Measurements from ENCODE around the gene UBE2Z.
"Not testable (repeated sequence)": the region's sequence is repeated elsewhere in the genome, so short reads cannot be mapped to it uniquely, and the experiment has no call there.

The UBE2Z gene

DNA sequence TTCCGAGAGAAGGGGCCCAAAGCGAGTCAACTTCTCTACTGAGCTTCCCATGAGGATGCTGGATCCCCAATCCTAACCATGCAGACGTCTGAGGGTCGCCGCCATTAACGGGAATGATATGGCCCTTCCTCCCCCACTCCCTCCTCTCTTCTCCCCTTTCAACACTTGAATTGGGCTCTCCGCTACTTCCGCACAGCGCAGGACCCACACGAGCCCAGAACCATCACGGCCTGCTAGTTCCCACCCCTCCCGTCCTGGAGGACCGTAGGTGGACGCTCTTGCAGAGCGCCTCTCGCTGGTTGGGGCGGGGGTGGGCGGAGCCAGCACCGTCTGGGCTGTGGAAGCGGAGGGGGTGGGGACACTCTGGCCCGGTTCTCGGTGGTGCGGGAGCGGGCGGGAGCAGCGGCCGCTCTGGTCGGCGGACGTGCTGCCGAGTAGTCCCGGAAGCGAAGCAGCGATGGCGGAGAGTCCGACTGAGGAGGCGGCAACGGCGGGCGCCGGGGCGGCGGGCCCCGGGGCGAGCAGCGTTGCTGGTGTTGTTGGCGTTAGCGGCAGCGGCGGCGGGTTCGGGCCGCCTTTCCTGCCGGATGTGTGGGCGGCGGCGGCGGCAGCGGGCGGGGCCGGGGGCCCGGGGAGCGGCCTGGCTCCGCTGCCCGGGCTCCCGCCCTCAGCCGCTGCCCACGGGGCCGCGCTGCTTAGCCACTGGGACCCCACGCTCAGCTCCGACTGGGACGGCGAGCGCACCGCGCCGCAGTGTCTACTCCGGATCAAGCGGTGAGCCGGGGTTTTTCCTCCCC is at the start of gene UBE2Z:
UBE2Z (plus strand) TSS at position 361 of the 797 bp plus-strand sequence; CDS start at position 458, 97 bp downstream.
- peak; percentile 94 for DNase-seq

DNA sequence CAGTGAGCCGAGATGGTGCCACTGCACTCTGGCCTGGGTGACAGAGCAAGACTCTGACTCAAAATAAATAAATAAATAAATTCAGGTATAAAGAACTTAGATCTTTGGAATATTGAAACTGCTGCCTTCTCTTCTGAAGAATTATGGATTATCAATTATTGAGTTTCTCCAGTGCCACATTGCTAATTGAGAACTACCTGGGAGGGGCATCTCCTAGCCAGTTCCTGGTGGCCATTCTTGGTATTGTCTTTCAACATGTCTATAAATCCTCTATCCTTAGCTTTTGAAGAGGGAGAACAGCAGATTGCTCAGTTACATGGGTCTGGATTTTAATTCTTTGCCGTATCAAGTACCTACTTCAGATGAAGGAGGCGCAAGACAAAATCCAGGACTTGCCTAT is 48.2 kb upstream of the UBE2Z start:
- no peak for DNase-seq

DNA sequence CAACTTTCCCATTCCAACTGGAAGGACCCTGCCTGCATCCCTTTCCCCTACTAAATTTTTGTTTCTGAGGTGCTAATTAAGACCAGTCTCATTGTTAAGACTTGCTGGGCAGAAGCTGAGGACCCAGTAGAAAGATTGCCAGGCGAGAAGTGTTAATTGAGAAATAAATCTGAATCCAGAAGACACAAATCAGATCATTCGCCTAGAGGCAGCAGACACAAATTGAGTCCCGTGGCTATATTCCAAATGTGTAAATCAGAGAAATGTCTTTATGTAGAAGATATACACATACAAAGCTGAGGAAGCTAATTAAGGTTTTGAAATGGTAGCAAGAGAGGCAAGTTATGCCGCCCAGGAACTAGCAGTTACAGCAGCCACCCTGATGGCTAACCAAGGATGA is 47.8 kb upstream of the UBE2Z start:
- no peak for DNase-seq

DNA sequence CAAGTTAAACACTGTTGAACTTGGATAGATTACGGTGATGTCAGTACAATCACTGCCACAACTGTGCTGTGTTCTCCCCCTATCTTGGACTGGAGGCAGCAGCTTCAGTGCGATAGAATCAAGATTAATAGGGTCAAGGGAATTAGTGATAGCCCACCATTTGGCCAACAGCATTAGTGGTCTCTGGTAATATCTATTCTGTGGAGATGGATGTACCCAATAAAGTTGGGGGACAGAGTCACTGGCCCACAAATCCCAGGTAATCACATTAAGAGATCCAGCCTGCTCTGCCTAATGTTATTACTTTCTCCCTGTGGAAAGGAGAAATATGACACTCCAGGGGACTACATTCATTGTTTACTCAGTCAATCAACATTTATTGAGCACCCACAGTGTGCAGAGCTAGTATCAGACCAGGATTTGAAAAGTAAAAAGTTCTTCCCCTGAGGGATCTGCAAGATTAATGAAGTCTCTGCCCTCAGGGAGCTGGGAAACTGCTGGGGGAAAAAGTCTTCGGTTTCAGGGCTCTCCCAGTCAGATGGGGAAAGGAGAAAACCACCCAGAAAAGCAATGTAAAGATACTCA is 39.2 kb upstream of the UBE2Z start:
- DNase-seq, result no peak

GRCh38 chr17:48869821-48870318 is 38.3 kb upstream of the UBE2Z start:
- DNase-seq, result no peak

GRCh38 chr17:48871035-48871550 is 37.1 kb upstream of the UBE2Z start:
- no peak for DNase-seq

- DNase-seq, result no peak
Observed at GRCh38 chr17:48871551-48872351, 36.5 kb upstream of the UBE2Z start.

GRCh38 chr17:48872409-48872808 is 35.8 kb upstream of the UBE2Z start:
- DNase-seq, result not testable (repeated sequence)

DNA sequence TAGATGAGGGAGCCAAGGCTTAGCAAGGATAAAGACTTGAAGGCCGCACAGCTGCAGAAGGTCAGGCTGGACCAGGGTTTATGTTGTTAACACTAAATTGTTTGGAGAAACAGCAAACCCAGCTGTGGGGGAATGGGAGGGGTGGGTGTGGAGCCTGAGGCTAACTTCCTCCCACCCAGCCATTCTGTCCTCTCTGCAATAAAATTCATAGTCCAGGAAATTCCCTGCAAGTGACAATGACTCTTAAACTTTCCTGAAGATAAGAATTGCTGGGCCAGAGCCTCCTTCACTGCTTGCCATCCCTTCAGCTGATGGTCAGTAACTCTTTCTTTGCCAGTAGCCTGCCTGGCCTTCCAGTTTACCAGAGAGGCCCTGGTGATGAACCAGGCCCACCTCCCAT is 35.0 kb upstream of the UBE2Z start:
- no peak for DNase-seq

DNA sequence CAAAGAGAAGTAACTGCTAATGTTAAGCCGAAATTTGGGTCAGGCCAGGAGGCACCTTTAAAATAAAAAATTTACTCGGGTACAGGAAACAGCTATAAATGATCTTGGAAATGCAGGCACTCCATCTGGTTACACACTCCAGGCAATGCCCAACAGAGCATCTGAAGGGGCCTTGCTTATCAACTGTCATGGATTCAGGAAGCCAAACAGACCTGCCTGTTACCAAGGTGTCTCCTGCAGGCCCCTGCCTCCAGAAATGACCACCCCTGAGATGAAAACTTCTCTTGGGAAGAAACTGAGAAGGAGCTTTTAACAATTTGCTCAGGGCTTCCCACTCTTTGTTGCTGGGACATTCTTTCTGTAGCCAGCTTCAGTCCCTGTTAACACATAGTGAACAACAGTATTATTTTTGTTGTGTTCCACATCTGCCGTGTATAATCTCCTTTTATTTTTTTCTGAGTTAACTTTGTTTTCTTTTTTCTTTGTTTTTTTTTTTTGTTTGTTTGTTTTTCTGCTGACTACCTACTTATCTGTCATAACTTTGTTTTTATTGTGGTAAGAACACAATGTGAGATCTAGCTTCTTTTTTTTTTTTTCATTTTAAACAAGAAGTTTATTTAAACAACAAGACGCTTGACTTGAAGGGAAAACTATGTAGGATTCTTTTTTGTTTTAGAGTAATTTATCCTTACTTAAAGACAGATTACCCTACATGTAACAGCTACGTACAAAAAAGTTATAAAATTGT is 34.3 kb upstream of the UBE2Z start:
- DNase-seq, result no peak

- DNase-seq, result peak; percentile 59
Observed at GRCh38 chr17:48878920-48879898, 29.0 kb upstream of the UBE2Z start.

- no peak for DNase-seq
Observed at GRCh38 chr17:48882272-48882671, 25.9 kb upstream of the UBE2Z start.

DNA sequence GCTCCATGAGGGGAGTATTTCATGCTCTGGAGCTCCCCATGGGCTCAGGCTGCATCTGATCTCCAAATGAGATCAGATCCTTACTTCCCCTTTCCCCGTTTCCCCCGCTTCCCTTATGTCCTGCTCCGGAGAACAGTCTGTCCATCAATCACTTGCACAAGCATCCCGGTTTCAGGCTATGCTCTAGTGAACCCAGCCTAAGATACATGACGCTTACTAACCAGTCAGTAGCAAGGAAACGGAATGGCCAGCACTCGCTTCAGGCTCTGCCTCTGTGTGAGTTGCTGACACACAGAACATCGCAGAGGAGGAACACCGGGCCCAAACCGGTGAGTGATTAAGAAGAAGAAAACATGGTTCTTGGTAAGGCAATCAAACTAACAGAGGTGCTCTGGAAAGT is 25.0 kb upstream of the UBE2Z start:
- DNase-seq, result no peak

- no peak for DNase-seq
Observed at GRCh38 chr17:48890086-48890485, 18.1 kb upstream of the UBE2Z start.

GRCh38 chr17:48892940-48893645 is 15.1 kb upstream of the UBE2Z start:
- no peak for DNase-seq

GRCh38 chr17:48893646-48894508 is 14.3 kb upstream of the UBE2Z start:
- no peak for DNase-seq

GRCh38 chr17:48894886-48895285 is 13.3 kb upstream of the UBE2Z start:
- no peak for DNase-seq

GRCh38 chr17:48901241-48901640 is 7.0 kb upstream of the UBE2Z start:
- no peak for DNase-seq

DNA sequence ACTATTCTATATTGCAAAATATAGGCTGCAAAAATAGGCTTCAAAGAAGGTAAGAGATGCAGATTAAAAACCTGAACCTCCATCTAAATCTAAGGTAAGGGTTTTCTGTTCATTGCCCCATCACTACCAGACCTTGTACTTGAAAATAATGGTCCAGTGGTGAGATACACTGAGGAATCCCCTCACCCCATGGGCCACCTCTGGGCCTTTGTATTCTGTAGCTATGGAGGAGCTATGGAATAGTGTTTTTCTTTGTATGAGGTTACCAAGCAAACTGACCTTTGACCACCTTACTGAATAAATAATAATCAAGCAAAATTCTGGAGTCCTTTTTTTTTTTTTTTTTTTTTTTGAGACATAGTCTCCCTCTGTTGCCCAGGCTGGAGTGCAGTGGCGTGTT is 4.8 kb upstream of the UBE2Z start:
- DNase-seq, result no peak

DNA sequence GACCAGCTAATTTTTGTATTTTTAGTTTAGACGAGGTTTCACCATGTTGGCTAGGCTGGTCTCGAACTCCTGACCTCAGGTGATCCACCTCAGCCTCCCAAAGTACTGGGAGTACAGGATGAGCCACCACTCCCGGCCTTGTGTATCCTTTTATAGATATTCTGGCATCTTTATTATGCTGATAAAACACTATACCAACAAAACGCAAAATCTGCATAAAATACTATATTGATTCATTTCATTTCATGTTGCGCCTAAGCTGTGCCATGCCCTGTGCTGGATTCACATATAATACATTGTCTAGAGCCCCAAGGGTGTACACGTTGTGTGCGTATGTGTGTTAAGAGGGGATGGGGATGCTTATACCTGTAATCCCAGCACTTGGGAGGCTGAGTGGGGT is 3.8 kb upstream of the UBE2Z start:
- no peak for DNase-seq

All from CD4-positive, alpha-beta T cell treated with Interleukin-15 for 1 hour (primary cell).